ENCODE results near the gene LMX1A. TPM values are rescaled to one million over a fixed set of nuclear protein-coding genes. Genes with fewer than 3 reads are reported as not detected.

The LMX1A gene
- total and polyA plus RNA-seq, 2 donors = 0.05 to 0.11 TPM

DNA sequence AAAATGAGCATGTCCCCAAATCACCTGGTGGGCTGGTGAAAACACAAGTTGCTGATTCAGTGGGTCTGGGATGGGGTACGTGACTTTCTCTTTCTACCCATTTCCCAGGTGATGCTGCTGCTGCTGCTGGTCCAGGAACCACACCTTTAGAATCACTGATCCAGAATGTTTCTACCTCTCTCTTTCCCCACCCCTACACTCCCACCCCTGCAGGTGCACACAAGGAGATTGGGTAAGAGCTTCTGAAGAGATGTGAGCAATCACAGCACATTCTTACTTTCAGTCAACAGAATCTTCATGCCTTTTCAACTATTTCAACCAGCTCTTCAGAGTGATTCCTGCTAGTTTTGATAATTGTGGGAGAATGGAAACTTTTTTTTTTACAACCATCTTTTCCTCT lies 130.9 kb downstream of the LMX1A start:
- 95% methylated on average over 1 of the region's 1 CpG for WGBS
- Histone ChIP-seq H3K27me3 (ENCODE audit: control insufficient read depth in 2 of 2, insufficient read depth in 1 of 2, low read length in 1 of 2) (no peaks in the 10 kb centered on the region), H3K36me3 (ENCODE audit: control insufficient read depth in 2 of 2, insufficient read depth in 2 of 2, low read length in 1 of 2) (no peaks in the 10 kb centered on the region), H3K4me3 (ENCODE audit: low read length in 2 of 2) (no peak overlapping the region), H3K4me1 (ENCODE audit: control insufficient read depth in 2 of 2, insufficient read depth in 2 of 2, low read length in 2 of 2) (no peaks in the 10 kb centered on the region), H3K27ac (ENCODE audit: low read depth in 1 of 2, low read length in 1 of 2) (no peak overlapping the region), H3K9me3 (ENCODE audit: control insufficient read depth in 2 of 2, insufficient read depth in 1 of 2, low read length in 1 of 2) (no peaks in the 10 kb centered on the region)
- DNase-seq (ENCODE audit: low read depth in 6 of 9, low spot score in 9 of 9) = no peak

DNA sequence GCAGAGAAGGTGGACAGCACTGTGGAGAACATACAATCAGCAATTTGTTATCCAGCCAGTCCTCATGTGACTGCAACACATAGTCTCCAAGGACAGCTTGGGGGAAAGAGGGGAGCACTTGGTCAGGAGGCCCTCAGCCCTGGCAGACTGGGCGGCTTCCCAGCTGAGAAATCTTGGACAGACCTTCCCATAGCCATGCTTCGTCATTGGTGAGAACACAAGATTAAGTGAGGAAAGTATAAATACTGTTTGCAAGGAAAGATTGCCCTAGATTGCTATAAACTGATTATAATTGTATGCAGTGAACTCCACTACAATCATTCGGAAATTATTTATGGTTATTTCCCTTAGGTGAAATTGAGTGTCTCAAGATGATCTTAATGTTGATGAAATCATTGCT lies 131.5 kb downstream of the LMX1A start:
- no peak for DNase-seq (ENCODE audit: low read depth in 6 of 9, low spot score in 9 of 9)
- no peak overlapping the region for H3K27ac ChIP-seq (ENCODE audit: low read depth in 1 of 2, low read length in 1 of 2)
- no peak overlapping the region for H3K4me3 ChIP-seq (ENCODE audit: low read length in 2 of 2)
- no peaks in the 10 kb centered on the region for H3K4me1 ChIP-seq (ENCODE audit: control insufficient read depth in 2 of 2, insufficient read depth in 2 of 2, low read length in 2 of 2)
- H3K36me3 ChIP-seq (ENCODE audit: control insufficient read depth in 2 of 2, insufficient read depth in 2 of 2, low read length in 1 of 2) = no peaks in the 10 kb centered on the region
- WGBS = 94% methylated on average over 3 of the region's 3 CpGs
- no peaks in the 10 kb centered on the region for H3K27me3 ChIP-seq (ENCODE audit: control insufficient read depth in 2 of 2, insufficient read depth in 1 of 2, low read length in 1 of 2)
- no peaks in the 10 kb centered on the region for H3K9me3 ChIP-seq (ENCODE audit: control insufficient read depth in 2 of 2, insufficient read depth in 1 of 2, low read length in 1 of 2)

DNA sequence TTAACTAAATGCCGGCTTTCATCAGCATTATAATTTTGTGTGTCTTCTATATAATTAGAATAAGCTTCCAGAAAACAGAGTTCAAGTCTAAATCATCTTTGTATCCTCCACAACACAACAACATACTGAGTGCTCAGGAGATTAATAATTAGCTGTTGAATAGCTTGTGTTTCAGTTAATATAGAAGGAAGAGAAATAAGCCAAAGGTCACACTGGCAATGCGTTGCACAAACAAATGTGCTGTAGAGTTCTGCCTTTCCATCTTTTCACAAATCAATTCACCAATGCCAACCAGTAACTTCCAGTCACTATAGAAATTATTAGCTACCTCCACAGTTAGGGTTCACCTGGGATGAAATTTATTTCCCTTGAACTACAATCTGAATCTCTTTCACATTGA lies 132.0 kb downstream of the LMX1A start:
- DNase-seq (ENCODE audit: low read depth in 6 of 9, low spot score in 9 of 9) = no peak
- H3K4me1 ChIP-seq (ENCODE audit: control insufficient read depth in 2 of 2, insufficient read depth in 2 of 2, low read length in 2 of 2) = no peaks in the 10 kb centered on the region
- H3K27ac ChIP-seq (ENCODE audit: low read depth in 1 of 2, low read length in 1 of 2) = no peak overlapping the region
- WGBS = 91% methylated on average over 2 of the region's 2 CpGs
- H3K36me3 ChIP-seq (ENCODE audit: control insufficient read depth in 2 of 2, insufficient read depth in 2 of 2, low read length in 1 of 2) = no peaks in the 10 kb centered on the region
- no peaks in the 10 kb centered on the region for H3K27me3 ChIP-seq (ENCODE audit: control insufficient read depth in 2 of 2, insufficient read depth in 1 of 2, low read length in 1 of 2)
- no peaks in the 10 kb centered on the region for H3K9me3 ChIP-seq (ENCODE audit: control insufficient read depth in 2 of 2, insufficient read depth in 1 of 2, low read length in 1 of 2)
- no peak overlapping the region for H3K4me3 ChIP-seq (ENCODE audit: low read length in 2 of 2)

DNA sequence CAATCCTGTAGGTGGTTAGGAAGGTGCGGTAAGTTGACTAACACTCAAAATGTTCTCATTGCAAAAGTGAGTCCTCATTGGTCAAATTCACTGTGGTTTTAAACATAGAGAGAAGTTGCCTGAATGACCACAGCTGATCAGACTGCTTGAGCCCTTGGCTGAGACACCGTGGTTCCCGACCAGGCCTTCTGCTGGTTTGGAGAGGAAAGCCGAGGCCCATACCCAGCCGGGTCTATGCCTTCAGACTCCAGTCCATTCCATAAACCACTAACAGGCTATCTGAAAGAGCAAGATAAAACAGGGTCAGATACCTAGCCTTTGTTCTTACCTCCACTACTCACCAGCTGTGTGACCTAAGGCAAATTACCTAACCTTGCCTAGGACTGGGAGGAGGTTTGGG lies 133.9 kb downstream of the LMX1A start:
- H3K27ac ChIP-seq (ENCODE audit: low read depth in 1 of 2, low read length in 1 of 2) = no peak overlapping the region
- no peaks in the 10 kb centered on the region for H3K36me3 ChIP-seq (ENCODE audit: control insufficient read depth in 2 of 2, insufficient read depth in 2 of 2, low read length in 1 of 2)
- H3K4me3 ChIP-seq (ENCODE audit: low read length in 2 of 2) = no peak overlapping the region
- DNase-seq (ENCODE audit: low read depth in 6 of 9, low spot score in 9 of 9) = no peak
- H3K27me3 ChIP-seq (ENCODE audit: control insufficient read depth in 2 of 2, insufficient read depth in 1 of 2, low read length in 1 of 2) = no peaks in the 10 kb centered on the region
- peaks cover 0 to 3% of the 10 kb centered on the region in 2 donors for H3K4me1 ChIP-seq (ENCODE audit: control insufficient read depth in 2 of 2, insufficient read depth in 2 of 2, low read length in 2 of 2)
- WGBS = 89% methylated on average over 5 of the region's 5 CpGs
- H3K9me3 ChIP-seq (ENCODE audit: control insufficient read depth in 2 of 2, insufficient read depth in 1 of 2, low read length in 1 of 2) = no peaks in the 10 kb centered on the region

DNA sequence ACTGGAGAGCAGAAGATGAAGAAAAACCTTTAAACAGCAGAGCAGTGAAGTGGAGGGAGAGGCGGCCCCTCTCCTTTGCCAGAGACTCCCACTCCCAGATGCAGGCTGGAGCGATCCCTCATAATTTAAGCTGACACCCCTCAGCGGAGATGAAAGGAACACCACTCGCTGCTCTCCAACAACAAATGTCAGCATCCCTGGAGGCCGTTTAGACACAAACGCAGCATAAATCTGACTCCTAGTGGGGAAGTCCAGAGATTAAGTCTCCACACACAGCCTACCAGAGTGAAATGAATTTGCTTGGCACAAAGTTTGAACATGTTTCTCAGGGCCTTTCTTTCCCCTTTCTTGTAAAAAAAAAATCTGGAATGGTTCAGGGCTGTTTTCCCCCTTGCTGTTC lies 137.8 kb downstream of the LMX1A start:
- H3K36me3 ChIP-seq (ENCODE audit: control insufficient read depth in 2 of 2, insufficient read depth in 2 of 2, low read length in 1 of 2) = no peaks in the 10 kb centered on the region
- no peak for DNase-seq (ENCODE audit: low read depth in 6 of 9, low spot score in 9 of 9)
- no peak overlapping the region for H3K4me3 ChIP-seq (ENCODE audit: low read length in 2 of 2)
- no peaks in the 10 kb centered on the region for H3K9me3 ChIP-seq (ENCODE audit: control insufficient read depth in 2 of 2, insufficient read depth in 1 of 2, low read length in 1 of 2)
- H3K4me1 ChIP-seq (ENCODE audit: control insufficient read depth in 2 of 2, insufficient read depth in 2 of 2, low read length in 2 of 2) = peaks cover 0 to 3% of the 10 kb centered on the region in 2 donors
- WGBS = 23% methylated on average over 6 of the region's 6 CpGs
- H3K27ac ChIP-seq (ENCODE audit: low read depth in 1 of 2, low read length in 1 of 2) = no peak overlapping the region
- no peaks in the 10 kb centered on the region for H3K27me3 ChIP-seq (ENCODE audit: control insufficient read depth in 2 of 2, insufficient read depth in 1 of 2, low read length in 1 of 2)

DNA sequence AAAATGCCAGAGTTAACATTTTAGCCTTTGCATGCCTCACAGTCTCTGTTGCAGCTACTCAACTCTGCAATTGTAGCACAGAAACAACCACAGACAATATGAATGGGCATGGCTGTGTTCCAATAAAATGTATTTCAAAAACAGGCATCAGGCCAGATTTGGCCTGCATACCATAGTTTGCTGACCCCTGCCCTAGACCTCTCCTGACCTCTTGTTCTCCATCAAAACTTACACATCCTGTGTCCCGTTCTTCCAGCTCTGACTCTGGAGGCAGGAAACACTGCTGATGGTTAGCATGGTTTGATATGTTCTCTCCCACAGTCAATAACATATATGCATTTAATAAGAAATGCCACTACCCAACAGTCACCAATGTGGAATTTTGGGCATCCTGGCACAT lies 138.6 kb downstream of the LMX1A start:
- no peak for DNase-seq (ENCODE audit: low read depth in 6 of 9, low spot score in 9 of 9)
- Histone ChIP-seq H3K27ac (ENCODE audit: low read depth in 1 of 2, low read length in 1 of 2) (no peak overlapping the region), H3K9me3 (ENCODE audit: control insufficient read depth in 2 of 2, insufficient read depth in 1 of 2, low read length in 1 of 2) (no peaks in the 10 kb centered on the region), H3K36me3 (ENCODE audit: control insufficient read depth in 2 of 2, insufficient read depth in 2 of 2, low read length in 1 of 2) (no peaks in the 10 kb centered on the region), H3K27me3 (ENCODE audit: control insufficient read depth in 2 of 2, insufficient read depth in 1 of 2, low read length in 1 of 2) (no peaks in the 10 kb centered on the region), H3K4me3 (ENCODE audit: low read length in 2 of 2) (no peak overlapping the region), H3K4me1 (ENCODE audit: control insufficient read depth in 2 of 2, insufficient read depth in 2 of 2, low read length in 2 of 2) (peaks cover 0 to 3% of the 10 kb centered on the region in 2 donors)
- WGBS = 32% methylated on average over 1 of the region's 1 CpG

DNA sequence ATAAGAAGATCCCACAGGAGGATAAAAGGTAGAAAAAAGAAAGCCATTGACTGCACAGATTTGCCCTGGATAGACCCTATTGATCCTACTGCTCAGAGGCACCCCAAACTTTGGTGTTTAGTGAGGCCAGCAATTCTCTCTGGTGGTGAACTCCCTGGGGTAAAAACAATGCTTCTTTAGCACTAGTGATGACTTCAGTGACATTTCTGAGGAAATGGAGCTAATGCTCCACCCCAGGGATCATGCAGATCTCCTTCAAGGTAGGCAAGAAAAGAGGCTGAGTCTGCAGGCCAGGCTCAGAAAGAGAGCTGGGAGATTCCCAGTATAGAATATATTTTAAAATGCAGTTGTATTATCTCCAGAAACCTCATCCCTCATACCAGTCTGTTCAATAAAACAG lies 140.3 kb downstream of the LMX1A start:
- no peaks in the 10 kb centered on the region for H3K9me3 ChIP-seq (ENCODE audit: control insufficient read depth in 2 of 2, insufficient read depth in 1 of 2, low read length in 1 of 2)
- DNase-seq (ENCODE audit: low read depth in 6 of 9, low spot score in 9 of 9) = no peak
- H3K27me3 ChIP-seq (ENCODE audit: control insufficient read depth in 2 of 2, insufficient read depth in 1 of 2, low read length in 1 of 2) = no peaks in the 10 kb centered on the region
- no peak overlapping the region for H3K4me3 ChIP-seq (ENCODE audit: low read length in 2 of 2)
- H3K4me1 ChIP-seq (ENCODE audit: control insufficient read depth in 2 of 2, insufficient read depth in 2 of 2, low read length in 2 of 2) = peaks cover 0 to 5% of the 10 kb centered on the region in 2 donors
- H3K36me3 ChIP-seq (ENCODE audit: control insufficient read depth in 2 of 2, insufficient read depth in 2 of 2, low read length in 1 of 2) = no peaks in the 10 kb centered on the region
- no peak overlapping the region for H3K27ac ChIP-seq (ENCODE audit: low read depth in 1 of 2, low read length in 1 of 2)

DNA sequence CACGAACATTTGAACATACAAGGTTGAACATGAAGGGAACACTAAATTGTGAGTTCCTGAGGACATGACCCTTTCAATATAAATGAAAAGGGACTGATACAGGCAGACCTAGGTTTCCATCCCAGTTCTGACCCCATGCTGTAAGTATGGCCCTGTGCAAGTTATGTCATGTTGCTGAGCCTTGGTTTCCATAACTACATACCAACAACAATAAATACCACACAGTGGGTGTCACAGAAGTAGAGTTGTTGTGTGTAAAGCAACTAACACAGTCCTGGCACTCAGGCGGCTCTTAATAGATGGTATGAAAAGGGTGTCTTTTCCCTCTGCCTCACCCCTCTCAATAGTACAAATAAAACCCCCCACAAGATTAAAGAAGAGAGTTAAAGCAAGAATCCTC lies 140.8 kb downstream of the LMX1A start:
- no peak for DNase-seq (ENCODE audit: low read depth in 6 of 9, low spot score in 9 of 9)
- no peaks in the 10 kb centered on the region for H3K36me3 ChIP-seq (ENCODE audit: control insufficient read depth in 2 of 2, insufficient read depth in 2 of 2, low read length in 1 of 2)
- H3K4me3 ChIP-seq (ENCODE audit: low read length in 2 of 2) = no peak overlapping the region
- no peak overlapping the region for H3K27ac ChIP-seq (ENCODE audit: low read depth in 1 of 2, low read length in 1 of 2)
- no peaks in the 10 kb centered on the region for H3K27me3 ChIP-seq (ENCODE audit: control insufficient read depth in 2 of 2, insufficient read depth in 1 of 2, low read length in 1 of 2)
- 93% methylated on average over 2 of the region's 2 CpGs for WGBS
- H3K4me1 ChIP-seq (ENCODE audit: control insufficient read depth in 2 of 2, insufficient read depth in 2 of 2, low read length in 2 of 2) = peaks cover 0 to 5% of the 10 kb centered on the region in 2 donors
- no peaks in the 10 kb centered on the region for H3K9me3 ChIP-seq (ENCODE audit: control insufficient read depth in 2 of 2, insufficient read depth in 1 of 2, low read length in 1 of 2)

DNA sequence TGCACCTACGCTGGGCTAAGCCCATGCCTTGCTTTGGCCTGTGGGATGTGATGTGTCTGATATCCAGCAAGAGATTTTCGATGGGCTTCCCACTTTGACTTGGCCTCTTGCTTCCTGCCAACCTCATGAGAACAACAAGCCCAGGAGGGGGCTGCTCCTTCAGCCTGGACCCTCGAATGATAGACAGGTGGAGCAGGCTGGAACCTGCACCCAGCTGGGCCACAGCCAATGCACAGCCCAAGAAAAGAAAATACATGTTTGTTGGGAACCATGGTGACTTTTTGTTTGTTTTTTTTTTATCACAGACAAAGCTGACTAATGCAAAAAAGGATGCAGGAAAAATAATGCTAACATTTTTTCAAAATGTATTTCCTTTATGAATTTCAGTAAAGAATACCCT lies 144.3 kb downstream of the LMX1A start:
- no peaks in the 10 kb centered on the region for H3K36me3 ChIP-seq (ENCODE audit: control insufficient read depth in 2 of 2, insufficient read depth in 2 of 2, low read length in 1 of 2)
- no peak overlapping the region for H3K27ac ChIP-seq (ENCODE audit: low read depth in 1 of 2, low read length in 1 of 2)
- peaks cover 0 to 2% of the 10 kb centered on the region in 2 donors for H3K4me1 ChIP-seq (ENCODE audit: control insufficient read depth in 2 of 2, insufficient read depth in 2 of 2, low read length in 2 of 2)
- no peaks in the 10 kb centered on the region for H3K27me3 ChIP-seq (ENCODE audit: control insufficient read depth in 2 of 2, insufficient read depth in 1 of 2, low read length in 1 of 2)
- no peaks in the 10 kb centered on the region for H3K9me3 ChIP-seq (ENCODE audit: control insufficient read depth in 2 of 2, insufficient read depth in 1 of 2, low read length in 1 of 2)
- DNase-seq (ENCODE audit: low read depth in 6 of 9, low spot score in 9 of 9) = no peak
- 72% methylated on average over 3 of the region's 3 CpGs for WGBS
- H3K4me3 ChIP-seq (ENCODE audit: low read length in 2 of 2) = no peak overlapping the region
